ENCODE results near the gene PPIL4. TPM values are rescaled to one million over a fixed set of nuclear protein-coding genes. Genes with fewer than 3 reads are reported as not detected.
A peak's percentile ranks its signal among the peaks of the same experiment; 100 is the strongest.

The PPIL4 gene
- total RNA-seq, 3 donors from 2014 or later (not counting 1 experiment from before 2014, with no cell fraction given): 24.4 to 32.8 (median 25.0) TPM

GRCh38 chr6:149544646-149545257 is 1.1 kb downstream of the PPIL4 start:
- no peaks in the 10 kb centered on the region for H3K27me3 Mint-ChIP-seq (ENCODE audit: low read depth in 2 of 2)
- ATAC-seq (no peak), DNase-seq (no peak)
- H3K4me1 Mint-ChIP-seq: peaks cover 41 to 42% of the 10 kb centered on the region in 2 donors
- H3K9me3 ChIP-seq (ENCODE audit: control insufficient read depth, insufficient read depth, low read length): no peaks in the 10 kb centered on the region
- 48% methylated on average over 12 of the region's 12 CpGs for WGBS (ENCODE audit: insufficient coverage)
- peak overlapping the region; percentile 99 for H3K27ac ChIP-seq (ENCODE audit: low read length)
- intact Hi-C loops (cut with micrococcal nuclease): loop anchor here (5.0 kb wide), 1 partner anchor 203 kb away; the partner anchor contains the start of genes NUP43 and PCMT1
- TF ChIP-seq CTCF (IDR thresholded peaks at IDR 0.05): no peak
- no peaks in the 10 kb centered on the region for H3K36me3 Mint-ChIP-seq
- no peaks in the 10 kb centered on the region for H3K9me3 Mint-ChIP-seq
- H3K27me3 ChIP-seq (ENCODE audit: control insufficient read depth, insufficient read depth, low read length): no peaks in the 10 kb centered on the region
- peak overlapping the region; percentile 99 for H3K4me3 ChIP-seq (ENCODE audit: low read length)
- peak overlapping the region; percentile 97 for H3K4me3 Mint-ChIP-seq
- H3K4me1 ChIP-seq (ENCODE audit: control insufficient read depth, insufficient read depth, low read length): peaks cover 15% of the 10 kb centered on the region
- peaks cover 13% of the 10 kb centered on the region for H3K36me3 ChIP-seq (ENCODE audit: control insufficient read depth, insufficient read depth, low read length)
- H3K27ac Mint-ChIP-seq: peak overlapping the region; percentile 91 to 96

- Histone ChIP-seq H3K4me3 (ENCODE audit: low read length) (no peak overlapping the region), H3K27me3 (ENCODE audit: control insufficient read depth, insufficient read depth, low read length) (no peaks in the 10 kb centered on the region), H3K27ac (ENCODE audit: low read length) (no peak overlapping the region), H3K36me3 (ENCODE audit: control insufficient read depth, insufficient read depth, low read length) (peaks cover 43% of the 10 kb centered on the region), H3K4me1 (ENCODE audit: control insufficient read depth, insufficient read depth, low read length) (peaks cover 10% of the 10 kb centered on the region), H3K9me3 (ENCODE audit: control insufficient read depth, insufficient read depth, low read length) (no peaks in the 10 kb centered on the region)
- Mint-ChIP-seq H3K27me3 (ENCODE audit: low read depth in 2 of 2) (no peaks in the 10 kb centered on the region), H3K4me3 (no peak overlapping the region), H3K4me1 (peaks cover 33 to 38% of the 10 kb centered on the region in 2 donors), H3K9me3 (no peaks in the 10 kb centered on the region), H3K36me3 (peaks cover 4% of the 10 kb centered on the region), H3K27ac (no peak overlapping the region)
- DNase-seq (no peak), ATAC-seq (no peak)
- TF ChIP-seq CTCF (IDR thresholded peaks at IDR 0.05): no peak
- intact Hi-C loops (cut with micrococcal nuclease): no loop called here
- WGBS (ENCODE audit: insufficient coverage): no CpG with 5 or more reads among the region's 2 CpGs
Observed at GRCh38 chr6:149541139-149541538, 4.7 kb downstream of the PPIL4 start.

DNA sequence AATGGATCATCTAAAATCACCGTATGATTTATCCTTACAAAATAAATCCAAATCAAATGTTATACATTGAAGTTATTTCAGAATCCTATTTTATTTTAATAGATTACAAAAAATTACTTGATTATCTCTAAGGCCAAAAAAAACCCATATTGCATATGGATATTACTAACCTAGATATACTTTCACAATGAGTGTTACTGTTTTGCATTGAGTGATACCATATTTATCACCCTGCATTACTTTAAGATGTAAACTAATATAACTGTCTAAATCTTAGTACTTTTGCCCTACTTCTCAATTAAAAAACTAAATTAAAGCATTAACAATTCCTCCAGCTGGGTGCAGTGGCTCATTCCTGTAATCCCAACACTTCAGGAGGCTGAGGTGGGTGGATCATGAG is 11.1 kb downstream of the PPIL4 start:
- no peak for ATAC-seq
- H3K9me3 Mint-ChIP-seq: no peaks in the 10 kb centered on the region
- no CpG with 5 or more reads among the region's 1 CpG for WGBS (ENCODE audit: insufficient coverage)
- DNase-seq: no peak
- H3K27ac Mint-ChIP-seq: no peak overlapping the region
- peaks cover 22% of the 10 kb centered on the region for H3K36me3 Mint-ChIP-seq
- intact Hi-C loops (cut with micrococcal nuclease): no loop called here
- Histone ChIP-seq H3K27me3 (ENCODE audit: control insufficient read depth, insufficient read depth, low read length) (no peaks in the 10 kb centered on the region), H3K9me3 (ENCODE audit: control insufficient read depth, insufficient read depth, low read length) (no peaks in the 10 kb centered on the region), H3K27ac (ENCODE audit: low read length) (no peak overlapping the region), H3K4me3 (ENCODE audit: low read length) (no peak overlapping the region), H3K4me1 (ENCODE audit: control insufficient read depth, insufficient read depth, low read length) (no peaks in the 10 kb centered on the region), H3K36me3 (ENCODE audit: control insufficient read depth, insufficient read depth, low read length) (peaks cover 83% of the 10 kb centered on the region)
- no peaks in the 10 kb centered on the region for H3K27me3 Mint-ChIP-seq (ENCODE audit: low read depth in 2 of 2)
- peaks cover 6% of the 10 kb centered on the region in 2 donors for H3K4me1 Mint-ChIP-seq
- no peak for TF ChIP-seq CTCF (IDR thresholded peaks at IDR 0.05)
- no peak overlapping the region for H3K4me3 Mint-ChIP-seq

DNA sequence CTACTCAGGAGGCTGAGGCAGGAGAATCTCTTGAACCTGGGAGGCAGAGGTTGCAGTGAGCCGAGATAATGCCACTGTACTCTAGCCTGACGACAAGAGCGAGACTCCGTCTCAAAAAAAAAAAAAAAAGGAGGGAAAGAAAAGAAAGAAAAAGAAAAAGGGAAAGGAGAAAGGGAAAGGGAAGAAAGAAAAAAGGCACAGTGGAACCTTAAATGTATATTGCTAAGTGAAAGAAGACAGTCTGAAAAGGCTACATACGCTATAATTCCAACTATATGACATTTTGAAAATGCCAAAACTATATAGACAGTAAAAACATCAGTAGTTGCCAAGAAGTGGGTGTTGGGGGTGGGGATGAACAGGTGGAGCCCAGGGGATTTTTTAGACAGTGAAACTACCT is 16.2 kb downstream of the PPIL4 start:
- peaks cover 21% of the 10 kb centered on the region for H3K36me3 Mint-ChIP-seq
- no peaks in the 10 kb centered on the region for H3K9me3 ChIP-seq (ENCODE audit: control insufficient read depth, insufficient read depth, low read length)
- no peaks in the 10 kb centered on the region for H3K27me3 Mint-ChIP-seq (ENCODE audit: low read depth in 2 of 2)
- no peak overlapping the region for H3K4me3 Mint-ChIP-seq
- H3K4me1 ChIP-seq (ENCODE audit: control insufficient read depth, insufficient read depth, low read length): no peaks in the 10 kb centered on the region
- DNase-seq (no peak), ATAC-seq (no peak)
- no peak overlapping the region for H3K27ac Mint-ChIP-seq
- no peaks in the 10 kb centered on the region for H3K9me3 Mint-ChIP-seq
- no peak for TF ChIP-seq CTCF (IDR thresholded peaks at IDR 0.05)
- H3K36me3 ChIP-seq (ENCODE audit: control insufficient read depth, insufficient read depth, low read length): peaks cover 71% of the 10 kb centered on the region
- no peaks in the 10 kb centered on the region for H3K27me3 ChIP-seq (ENCODE audit: control insufficient read depth, insufficient read depth, low read length)
- 99% methylated on average over 4 of the region's 5 CpGs for WGBS (ENCODE audit: insufficient coverage)
- H3K27ac ChIP-seq (ENCODE audit: low read length): no peak overlapping the region
- intact Hi-C loops (cut with micrococcal nuclease): no loop called here
- peaks cover 0 to 7% of the 10 kb centered on the region in 2 donors for H3K4me1 Mint-ChIP-seq
- no peak overlapping the region for H3K4me3 ChIP-seq (ENCODE audit: low read length)
